Type B pancreatic cell (in vitro differentiated cells): ENCODE measurements around the gene GABPB1. TPM values are rescaled to one million over a fixed set of nuclear protein-coding genes. Genes with fewer than 3 reads are reported as not detected.

ENCODE experiments used
- DNase-seq: peaks from one replicate; pipeline ENCODE4 v3.0.0; 2021; ENCODE audit warnings: mixed read lengths; ENCODE audit not compliant: unreplicated experiment; ENCODE audit errors: extremely low spot score
- H3K27ac Mint-ChIP-seq: 2 replicates; pipeline ENCODE4 v1.8.0; 2021; ENCODE audit warnings: mild to moderate bottlenecking, mixed read lengths
- H3K27me3 Mint-ChIP-seq: 2 replicates; pipeline ENCODE4 v1.8.0; 2021; ENCODE audit warnings: mixed read lengths
- H3K36me3 Mint-ChIP-seq: 2 replicates; pipeline ENCODE4 v1.8.0; 2021; ENCODE audit warnings: mixed read lengths
- H3K4me1 Mint-ChIP-seq: one replicate; pipeline ENCODE4 v1.8.0; 2021; ENCODE audit warnings: mixed read lengths; ENCODE audit not compliant: unreplicated experiment
- H3K4me3 Mint-ChIP-seq: 2 replicates; pipeline ENCODE4 v1.8.0; 2021; ENCODE audit warnings: mild to moderate bottlenecking, mixed read lengths
- H3K9me3 Mint-ChIP-seq: 2 replicates; pipeline ENCODE4 v1.8.0; 2021; ENCODE audit warnings: mixed read lengths
- total RNA-seq: library from RNA; stranded (reverse); gene quantifications from 2 replicates; pipeline ENCODE4 v1.2.1, GENCODE V29; 2021; ENCODE audit warnings: low replicate concordance
- TF ChIP-seq, protein P1 (sequence below): fragments of 200-600 bp; sonication (generic); conservative IDR thresholded peaks from 2 replicates; pipeline ENCODE4 v1.5.0; 2021; ENCODE audit warnings: antibody characterized with exemption, mild to moderate bottlenecking

Gene GABPB1
- total RNA-seq, 1 donor from 2014 or later, result 27.8 TPM

DNA sequence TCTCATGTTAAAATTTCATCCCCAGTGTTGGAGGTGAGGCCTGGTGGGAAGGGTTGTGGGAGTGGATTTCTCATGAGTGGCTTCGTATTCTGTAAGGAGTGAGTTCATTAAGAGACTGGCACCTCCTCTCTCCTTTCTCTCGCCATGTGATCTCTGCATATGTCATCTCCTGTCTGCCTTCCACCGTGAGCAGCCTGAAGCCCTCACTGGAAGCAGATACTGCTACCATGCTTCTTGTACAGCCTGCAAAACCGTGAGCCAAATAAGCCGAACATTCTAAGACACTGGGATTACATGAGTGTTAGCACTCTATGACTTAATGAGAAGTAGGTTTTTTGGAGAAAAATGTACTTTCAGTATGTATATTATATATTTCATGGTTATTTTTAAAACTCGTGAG lies 6.8 kb upstream of the GABPB1 start:
- no peaks in the 10 kb centered on the region for H3K9me3 Mint-ChIP-seq
- H3K36me3 Mint-ChIP-seq, result peaks cover 25% of the 10 kb centered on the region
- no peak overlapping the region for H3K27ac Mint-ChIP-seq

DNA sequence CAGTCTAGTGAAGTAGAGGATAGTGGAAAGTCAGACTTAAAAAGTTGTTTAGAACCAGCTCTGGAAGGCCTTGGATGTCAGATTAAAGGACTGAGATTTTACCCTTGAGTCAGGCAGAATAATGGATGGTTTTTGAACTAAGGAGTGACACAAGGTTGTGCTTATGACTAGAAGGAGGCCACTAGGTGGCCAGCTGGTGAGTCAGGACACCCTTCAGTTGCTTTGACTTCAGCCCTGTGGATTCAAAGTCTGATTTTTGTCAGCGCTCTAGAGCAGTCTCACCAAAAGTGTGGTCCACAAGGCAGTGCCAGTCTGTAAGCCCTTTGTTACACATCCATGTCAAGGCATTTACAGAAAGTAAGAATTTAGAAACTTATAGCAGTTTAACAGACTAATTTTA lies 3.8 kb upstream of the GABPB1 start:
- Mint-ChIP-seq H3K27ac (no peak overlapping the region), H3K36me3 (peaks cover 28% of the 10 kb centered on the region), H3K4me3 (no peak overlapping the region), H3K27me3 (peaks cover 2% of the 10 kb centered on the region), H3K9me3 (no peaks in the 10 kb centered on the region), H3K4me1 (peaks cover 16% of the 10 kb centered on the region)
- TF ChIP-seq, protein P1, sequence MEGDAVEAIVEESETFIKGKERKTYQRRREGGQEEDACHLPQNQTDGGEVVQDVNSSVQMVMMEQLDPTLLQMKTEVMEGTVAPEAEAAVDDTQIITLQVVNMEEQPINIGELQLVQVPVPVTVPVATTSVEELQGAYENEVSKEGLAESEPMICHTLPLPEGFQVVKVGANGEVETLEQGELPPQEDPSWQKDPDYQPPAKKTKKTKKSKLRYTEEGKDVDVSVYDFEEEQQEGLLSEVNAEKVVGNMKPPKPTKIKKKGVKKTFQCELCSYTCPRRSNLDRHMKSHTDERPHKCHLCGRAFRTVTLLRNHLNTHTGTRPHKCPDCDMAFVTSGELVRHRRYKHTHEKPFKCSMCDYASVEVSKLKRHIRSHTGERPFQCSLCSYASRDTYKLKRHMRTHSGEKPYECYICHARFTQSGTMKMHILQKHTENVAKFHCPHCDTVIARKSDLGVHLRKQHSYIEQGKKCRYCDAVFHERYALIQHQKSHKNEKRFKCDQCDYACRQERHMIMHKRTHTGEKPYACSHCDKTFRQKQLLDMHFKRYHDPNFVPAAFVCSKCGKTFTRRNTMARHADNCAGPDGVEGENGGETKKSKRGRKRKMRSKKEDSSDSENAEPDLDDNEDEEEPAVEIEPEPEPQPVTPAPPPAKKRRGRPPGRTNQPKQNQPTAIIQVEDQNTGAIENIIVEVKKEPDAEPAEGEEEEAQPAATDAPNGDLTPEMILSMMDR, result peak; percentile 66
- no peak for DNase-seq

More for the DNA sequence above, 6.8 kb upstream of the GABPB1 start:
- DNase-seq, result no peak
- Mint-ChIP-seq H3K27me3 (no peaks in the 10 kb centered on the region), H3K4me1 (peaks cover 10% of the 10 kb centered on the region), H3K4me3 (no peak overlapping the region)
- TF ChIP-seq, protein P1, result no peak

DNA sequence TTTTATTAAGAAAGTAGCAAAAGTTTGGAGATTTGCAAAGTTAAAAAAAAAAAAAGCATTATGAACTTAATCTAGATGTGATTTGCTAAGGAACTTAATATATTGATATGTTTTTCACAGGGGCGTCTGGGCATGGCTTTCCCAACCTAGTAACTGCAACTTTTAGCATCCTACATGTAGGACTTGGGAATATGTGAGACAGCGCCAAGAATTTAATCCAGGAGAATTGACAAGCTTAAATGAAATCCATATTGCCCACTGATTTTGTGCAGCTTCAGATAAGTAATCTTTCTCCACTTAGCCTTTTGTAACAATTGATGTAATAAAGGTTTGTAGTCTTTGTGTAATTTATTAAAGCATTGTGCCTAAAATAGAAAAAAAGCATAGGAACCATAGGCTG lies 982 bp upstream of the GABPB1 start:
- peaks cover 30% of the 10 kb centered on the region for H3K36me3 Mint-ChIP-seq

DNA sequence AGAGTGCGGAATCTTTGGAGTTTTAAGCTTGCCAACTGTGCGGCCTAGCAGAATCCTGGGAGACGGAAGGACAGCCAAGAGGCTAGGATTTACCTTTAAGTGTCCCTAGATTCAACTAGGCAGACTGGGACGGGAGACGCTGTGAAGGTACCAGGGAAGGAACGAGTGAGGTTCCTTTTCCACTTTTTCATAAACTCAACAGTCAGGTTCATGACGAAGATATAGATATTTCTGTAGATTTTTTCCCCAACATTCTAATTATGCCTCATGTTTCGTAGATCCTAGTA lies 564 bp upstream of the GABPB1 start:
- Mint-ChIP-seq H3K36me3 (peaks cover 30% of the 10 kb centered on the region), H3K9me3 (no peaks in the 10 kb centered on the region), H3K4me3 (peak overlapping the region; percentile 98), H3K4me1 (peaks cover 26% of the 10 kb centered on the region), H3K27ac (peak overlapping the region; percentile 96), H3K27me3 (peaks cover 3% of the 10 kb centered on the region)
- no peak for DNase-seq
- TF ChIP-seq, protein P1, result no peak

More for the DNA sequence above, 982 bp upstream of the GABPB1 start:
- Mint-ChIP-seq H3K27ac (peak overlapping the region; percentile 96), H3K4me1 (peaks cover 22% of the 10 kb centered on the region), H3K4me3 (peak overlapping the region; percentile 98), H3K27me3 (peaks cover 3% of the 10 kb centered on the region), H3K9me3 (no peaks in the 10 kb centered on the region)
- DNase-seq, result no peak
- TF ChIP-seq, protein P1, result no peak

DNA sequence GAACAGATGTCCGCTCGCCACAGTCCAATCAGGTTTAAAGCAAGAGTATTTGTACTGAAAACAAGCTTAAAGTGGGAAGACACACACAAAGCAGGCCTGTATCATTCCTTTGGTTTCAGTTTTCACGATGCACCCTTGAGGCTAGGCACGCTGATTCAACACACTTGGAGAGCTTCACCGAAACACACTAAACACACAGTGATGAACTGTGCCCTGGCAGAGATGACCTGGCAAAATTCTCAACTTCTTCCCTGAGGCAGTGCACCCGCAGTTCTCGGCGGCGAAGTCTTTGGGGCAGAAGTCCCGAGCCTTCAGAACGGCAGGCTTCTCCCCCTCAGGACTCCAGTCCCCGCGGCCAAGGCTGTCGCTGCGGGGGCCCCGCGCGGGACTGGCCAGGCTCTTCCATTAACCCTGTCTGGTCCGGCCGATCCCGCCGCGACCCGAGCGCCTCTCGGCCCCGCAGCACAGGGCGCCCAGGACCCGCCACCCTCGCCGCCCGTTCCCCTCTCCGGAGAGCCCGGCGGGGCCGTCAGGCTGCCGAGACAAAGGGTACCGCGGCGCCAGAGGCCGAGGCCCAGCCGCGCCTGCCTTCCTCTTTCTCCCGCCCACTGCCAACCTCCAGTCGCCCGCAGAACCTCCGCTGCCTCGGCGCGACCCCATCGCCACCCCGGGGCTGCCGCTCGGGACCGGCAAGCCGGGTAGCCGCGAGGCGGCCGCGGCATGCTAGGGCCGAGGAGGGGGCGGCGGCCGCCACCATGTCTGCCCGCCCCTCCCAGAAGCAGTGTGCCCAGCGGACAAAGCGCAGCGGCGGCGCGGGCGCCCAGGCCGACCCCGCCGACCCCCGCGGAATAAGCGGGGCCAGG lies 792 bp downstream of the GABPB1 start:
- H3K27me3 Mint-ChIP-seq, result peaks cover 3% of the 10 kb centered on the region
- H3K27ac Mint-ChIP-seq, result peak overlapping the region; percentile 98
- H3K4me3 Mint-ChIP-seq, result peak overlapping the region; percentile 98
- peaks cover 32% of the 10 kb centered on the region for H3K4me1 Mint-ChIP-seq
- peak; percentile 78 for DNase-seq
- peaks cover 25% of the 10 kb centered on the region for H3K36me3 Mint-ChIP-seq
- no peaks in the 10 kb centered on the region for H3K9me3 Mint-ChIP-seq
- TF ChIP-seq, protein P1, result no peak
